Measurements from ENCODE around the gene NSG1. TPM values are rescaled to one million over a fixed set of nuclear protein-coding genes. Genes with fewer than 3 reads are reported as not detected.
"Not testable (repeated sequence)": the region's sequence is repeated elsewhere in the genome, so short reads cannot be mapped to it uniquely, and the experiment has no call there.

NSG1 gene
- total RNA-seq, 1 experiment from 2014 or later, result 25.3 TPM

- peaks cover 3% of the 10 kb centered on the region; the same call in 1 of the 2 replicates for H3K36me3 ChIP-seq (replicated peaks; ENCODE audit: control insufficient read depth, insufficient read depth, low read length)
- no peak overlapping the region for H3K4me3 ChIP-seq (ENCODE audit: insufficient read depth, low read depth, low read length)
- no peak for DNase-seq
- H3K27me3 ChIP-seq (ENCODE audit: control insufficient read depth, insufficient read depth, low read length), result no peaks in the 10 kb centered on the region
Observed at GRCh38 chr4:4462970-4463369, 76.1 kb downstream of the NSG1 start.

GRCh38 chr4:4465238-4465637, 78.3 kb downstream of the NSG1 start:
- not testable (repeated sequence) for H3K27me3 ChIP-seq (ENCODE audit: control insufficient read depth, insufficient read depth, low read length); DNase-seq; H3K36me3 ChIP-seq (replicated peaks; ENCODE audit: control insufficient read depth, insufficient read depth, low read length); H3K4me3 ChIP-seq (ENCODE audit: insufficient read depth, low read depth, low read length)

Other genes starting within 250 kb of the NSG1 start
- gene OTOP1, start 160.2 kb upstream of the NSG1 start, total RNA-seq (2014; rRNA removed; shearing (Covaris generic)), result not detected in 2 replicates
- 40.6 and 45.6 TPM in 2 replicates for gene TMEM128, start 138.9 kb upstream of the NSG1 start, total RNA-seq (2014; rRNA removed; shearing (Covaris generic))
- gene LYAR, start 96.9 kb upstream of the NSG1 start, total RNA-seq (2014; rRNA removed; shearing (Covaris generic)), result 31.1 and 39.9 TPM in 2 replicates
- 2.4 and 3.7 TPM in 2 replicates for gene ZBTB49, start 96.9 kb upstream of the NSG1 start, total RNA-seq (2014; rRNA removed; shearing (Covaris generic))
- 16.1 and 17.6 TPM in 2 replicates for gene STX18, start 154.9 kb downstream of the NSG1 start, total RNA-seq (2014; rRNA removed; shearing (Covaris generic))